Medulla oblongata (tissue), 1 donor: ENCODE data around the gene HYOU1.
"Not testable (repeated sequence)": the region's sequence is repeated elsewhere in the genome, so short reads cannot be mapped to it uniquely, and the experiment has no call there.

Source experiments
- DNase-seq: peaks from one replicate; pipeline ENCODE4 v3.0.0-alpha.2; 2015; ENCODE audit errors: extremely low spot score

HYOU1 gene

GRCh38 chr11:119019996-119020395, 37.0 kb downstream of the HYOU1 start:
- DNase-seq: no peak

- DNase-seq: peak; percentile 98
Observed at GRCh38 chr11:119018074-119018938, 38.7 kb downstream of the HYOU1 start, which contains the start of the genes RPS25 and TRAPPC4. Gene RPS25 (minus strand): TSS chr11:119018343. CDS start chr11:119018284, 59 bp downstream. Gene TRAPPC4 (plus strand): TSS chr11:119018766. CDS start chr11:119018796, 30 bp downstream.

- not testable (repeated sequence) for DNase-seq
Observed at GRCh38 chr11:119017377-119017776, 39.6 kb downstream of the HYOU1 start.

- no peak for DNase-seq
Observed at GRCh38 chr11:119016216-119017009, 40.6 kb downstream of the HYOU1 start.

GRCh38 chr11:119015054-119015611, 41.9 kb downstream of the HYOU1 start:
- no peak for DNase-seq

- DNase-seq: no peak
Observed at GRCh38 chr11:119014209-119014924, 42.6 kb downstream of the HYOU1 start.

GRCh38 chr11:119012629-119013170, 44.3 kb downstream of the HYOU1 start:
- no peak for DNase-seq

GRCh38 chr11:119011476-119012053, 45.4 kb downstream of the HYOU1 start:
- DNase-seq: no peak

- DNase-seq: no peak
Observed at GRCh38 chr11:119006656-119007055, 50.3 kb downstream of the HYOU1 start.

- no peak for DNase-seq
Observed at GRCh38 chr11:119000906-119001305, 56.1 kb downstream of the HYOU1 start.

GRCh38 chr11:118998822-118999221, 58.2 kb downstream of the HYOU1 start:
- DNase-seq: no peak

- no peak for DNase-seq
Observed at GRCh38 chr11:118998388-118998717, 58.7 kb downstream of the HYOU1 start.

GRCh38 chr11:118997627-118998387, 59.2 kb downstream of the HYOU1 start, which contains the start of gene CENATAC:
Gene CENATAC (plus strand): TSS chr11:118998138. CDS start chr11:118998198, 60 bp downstream.
- peak; percentile 98 for DNase-seq

- DNase-seq: peak; percentile 28
Observed at GRCh38 chr11:118996926-118997626, 59.9 kb downstream of the HYOU1 start.
